Activated T-cell treated with anti-CD3 and anti-CD28 coated beads, Interleukin-2, amount 50 U/mL, for 4 hours (primary cell): ENCODE measurements around the gene PCSK6. TPM values are rescaled to one million over a fixed set of nuclear protein-coding genes. Genes with fewer than 3 reads are reported as not detected.
"Not testable (repeated sequence)": the region's sequence is repeated elsewhere in the genome, so short reads cannot be mapped to it uniquely, and the experiment has no call there.

Experiments used
- ATAC-seq, 2 donors: fragments of 200-7000 bp; cut with Tn5 transposase; one replicate each; pipeline ENCODE4 v1.10.0; 2021
- DNase-seq: peaks from one replicate; pipeline ENCODE4 v3.0.0-alpha.2; 2020
- H3K27me3 Mint-ChIP-seq: one replicate; pipeline ENCODE4 v1.8.0; 2021; ENCODE audit warnings: low read depth, mixed read lengths
- H3K36me3 Mint-ChIP-seq: one replicate; pipeline ENCODE4 v1.8.0; 2022; ENCODE audit warnings: mixed read lengths; ENCODE audit not compliant: insufficient read depth
- H3K4me1 Mint-ChIP-seq: one replicate; pipeline ENCODE4 v1.8.0; 2021; ENCODE audit warnings: low read depth, mixed read lengths
- H3K4me3 Mint-ChIP-seq: one replicate; pipeline ENCODE4 v1.8.0; 2021; ENCODE audit warnings: mild to moderate bottlenecking, moderate library complexity, mixed read lengths
- H3K9me3 Mint-ChIP-seq: one replicate; pipeline ENCODE4 v1.8.0; 2021; ENCODE audit warnings: mixed read lengths
- total RNA-seq, 3 donors: library from RNA; stranded (reverse); gene quantifications; one replicate each; pipeline ENCODE4 v1.2.1, GENCODE V29; 2021

PCSK6 gene
- total RNA-seq, 3 donors from 2014 or later, result 0.53 to 0.83 (median 0.65) TPM

- DNase-seq (no peak), ATAC-seq (no peak)
These were observed 181.5 kb downstream of the PCSK6 start for GRCh38 chr15:101307897-101308603.

GRCh38 chr15:101307048-101307896 lies 182.2 kb downstream of the PCSK6 start:
- no peak for ATAC-seq
- H3K36me3 Mint-ChIP-seq, result no peaks in the 10 kb centered on the region
- no peaks in the 10 kb centered on the region for H3K4me1 Mint-ChIP-seq
- H3K4me3 Mint-ChIP-seq, result no peak overlapping the region
- no peaks in the 10 kb centered on the region for H3K9me3 Mint-ChIP-seq
- peaks cover 3% of the 10 kb centered on the region for H3K27me3 Mint-ChIP-seq
- DNase-seq, result no peak

More at GRCh38 chr15:101307897-101308603, 181.5 kb downstream of the PCSK6 start:
- Mint-ChIP-seq H3K4me3 (no peak overlapping the region), H3K4me1 (no peaks in the 10 kb centered on the region), H3K27me3 (peaks cover 3% of the 10 kb centered on the region), H3K9me3 (no peaks in the 10 kb centered on the region), H3K36me3 (no peaks in the 10 kb centered on the region)

GRCh38 chr15:101306341-101307047 lies 183.0 kb downstream of the PCSK6 start:
- Mint-ChIP-seq H3K9me3 (no peaks in the 10 kb centered on the region), H3K4me1 (no peaks in the 10 kb centered on the region), H3K27me3 (peaks cover 3% of the 10 kb centered on the region), H3K36me3 (no peaks in the 10 kb centered on the region), H3K4me3 (no peak overlapping the region)
- ATAC-seq, result no peak
- no peak for DNase-seq

- Mint-ChIP-seq H3K27me3 (peaks cover 3% of the 10 kb centered on the region), H3K9me3 (no peaks in the 10 kb centered on the region), H3K4me1 (no peaks in the 10 kb centered on the region), H3K4me3 (no peak overlapping the region), H3K36me3 (no peaks in the 10 kb centered on the region)
- DNase-seq (no peak), ATAC-seq (no peak)
These were observed 183.7 kb downstream of the PCSK6 start for GRCh38 chr15:101305820-101306255.

GRCh38 chr15:101303408-101303807 lies 186.1 kb downstream of the PCSK6 start:
- no peak for DNase-seq
- H3K27me3 Mint-ChIP-seq, result peaks cover 3% of the 10 kb centered on the region
- ATAC-seq, result no peak
- no peak overlapping the region for H3K4me3 Mint-ChIP-seq
- H3K4me1 Mint-ChIP-seq, result no peaks in the 10 kb centered on the region
- H3K36me3 Mint-ChIP-seq, result no peaks in the 10 kb centered on the region
- H3K9me3 Mint-ChIP-seq, result no peaks in the 10 kb centered on the region

GRCh38 chr15:101296418-101297405 lies 192.8 kb downstream of the PCSK6 start:
- H3K27me3 Mint-ChIP-seq, result no peaks in the 10 kb centered on the region
- DNase-seq, result no peak
- H3K4me1 Mint-ChIP-seq, result peaks cover 23% of the 10 kb centered on the region
- H3K9me3 Mint-ChIP-seq, result no peaks in the 10 kb centered on the region
- H3K36me3 Mint-ChIP-seq, result peaks cover 20% of the 10 kb centered on the region
- no peak for ATAC-seq
- peak overlapping the region; percentile 97 for H3K4me3 Mint-ChIP-seq

- H3K4me1 Mint-ChIP-seq, result peaks cover 27% of the 10 kb centered on the region
- ATAC-seq (no peak), DNase-seq (no peak)
- H3K4me3 Mint-ChIP-seq, result peak overlapping the region; percentile 97
- H3K36me3 Mint-ChIP-seq, result peaks cover 23% of the 10 kb centered on the region
- H3K27me3 Mint-ChIP-seq, result no peaks in the 10 kb centered on the region
- no peaks in the 10 kb centered on the region for H3K9me3 Mint-ChIP-seq
These were observed 193.8 kb downstream of the PCSK6 start for GRCh38 chr15:101295607-101296161.

- DNase-seq (peak; percentile 98), ATAC-seq (peak; percentile 88)
- H3K4me1 Mint-ChIP-seq, result peaks cover 34% of the 10 kb centered on the region
- H3K36me3 Mint-ChIP-seq, result peaks cover 28% of the 10 kb centered on the region
- no peaks in the 10 kb centered on the region for H3K27me3 Mint-ChIP-seq
- no peaks in the 10 kb centered on the region for H3K9me3 Mint-ChIP-seq
- peak within 1 kb of the TSS; percentile 97 for H3K4me3 Mint-ChIP-seq
These were observed 194.5 kb downstream of the PCSK6 start, which contains the start of gene SNRPA1 for GRCh38 chr15:101294731-101295606. SNRPA1 (minus strand) TSS chr15:101295248; CDS start chr15:101295178, 70 bp downstream.

GRCh38 chr15:101293122-101293521 lies 196.4 kb downstream of the PCSK6 start:
- peak overlapping the region; percentile 97 for H3K4me3 Mint-ChIP-seq
- ATAC-seq, result no peak
- DNase-seq, result no peak
- no peaks in the 10 kb centered on the region for H3K9me3 Mint-ChIP-seq
- no peaks in the 10 kb centered on the region for H3K27me3 Mint-ChIP-seq
- H3K4me1 Mint-ChIP-seq, result peaks cover 46% of the 10 kb centered on the region
- H3K36me3 Mint-ChIP-seq, result peaks cover 37% of the 10 kb centered on the region

GRCh38 chr15:101288905-101289513 lies 200.5 kb downstream of the PCSK6 start:
- Mint-ChIP-seq H3K27me3 (no peaks in the 10 kb centered on the region), H3K4me3 (no peak overlapping the region), H3K36me3 (peaks cover 62% of the 10 kb centered on the region), H3K4me1 (peaks cover 46% of the 10 kb centered on the region), H3K9me3 (no peaks in the 10 kb centered on the region)
- DNase-seq (no peak), ATAC-seq (peak; percentile 47 to 57)

- not testable (repeated sequence) for ATAC-seq, H3K4me3 Mint-ChIP-seq, H3K9me3 Mint-ChIP-seq, DNase-seq, H3K27me3 Mint-ChIP-seq
- Mint-ChIP-seq H3K36me3 (peaks cover 58% of the 10 kb centered on the region), H3K4me1 (peaks cover 35% of the 10 kb centered on the region)
These were observed 202.2 kb downstream of the PCSK6 start for GRCh38 chr15:101287342-101287741.

GRCh38 chr15:101286471-101287114 lies 202.9 kb downstream of the PCSK6 start:
- ATAC-seq (no peak), DNase-seq (no peak)
- Mint-ChIP-seq H3K27me3 (no peaks in the 10 kb centered on the region), H3K9me3 (no peaks in the 10 kb centered on the region), H3K36me3 (peaks cover 59% of the 10 kb centered on the region), H3K4me3 (no peak overlapping the region), H3K4me1 (peaks cover 28% of the 10 kb centered on the region)
